GM21367 (cell line): ENCODE measurements around the gene SFPQ.
"Not testable (repeated sequence)": the region's sequence is repeated elsewhere in the genome, so short reads cannot be mapped to it uniquely, and the experiment has no call there.

Experiments
- ATAC-seq: cut with Tn5 transposase; IDR thresholded peaks from one replicate; pipeline ENCODE4 v1.9.1; 2021; ENCODE audit not compliant: unreplicated experiment

Gene SFPQ

DNA sequence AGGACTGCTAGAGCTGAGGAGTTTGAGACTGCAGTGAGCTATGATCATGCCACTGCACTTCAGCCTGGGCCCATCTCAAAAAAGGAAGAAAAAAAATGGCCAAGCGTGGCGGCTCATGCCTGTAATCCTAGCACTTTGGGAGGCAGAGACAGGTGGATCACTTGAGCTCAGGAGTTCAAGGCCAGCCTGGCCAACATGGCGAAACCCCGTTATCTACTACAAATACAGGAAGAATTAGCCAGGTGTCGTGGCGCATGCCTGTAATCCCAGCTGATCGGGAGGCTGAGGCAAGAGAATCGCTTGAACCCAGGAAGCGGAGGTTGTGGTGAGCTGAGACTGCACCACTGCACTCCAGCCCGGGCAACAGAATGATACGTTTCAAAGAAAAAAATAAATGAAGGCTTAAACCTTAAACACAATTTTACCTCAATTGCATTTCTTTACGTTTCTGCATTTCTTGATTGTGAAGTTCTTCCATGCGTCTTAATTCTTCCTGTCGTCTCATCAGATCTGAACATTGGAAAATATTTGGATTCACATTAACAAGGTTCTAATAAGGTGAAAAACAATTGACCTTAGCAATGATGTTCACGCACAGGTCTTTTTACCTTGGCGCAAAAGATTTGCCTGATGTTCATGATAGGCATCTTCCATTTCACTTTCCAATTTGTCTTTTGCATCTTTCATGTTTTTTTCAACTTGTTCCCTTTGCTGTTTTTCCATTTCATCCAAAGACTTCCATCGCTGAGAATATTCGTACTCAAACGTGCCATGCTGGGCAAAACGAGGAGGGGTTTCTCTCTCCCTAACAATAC, 4.2 kb downstream of the SFPQ start:
- ATAC-seq: no peak

DNA sequence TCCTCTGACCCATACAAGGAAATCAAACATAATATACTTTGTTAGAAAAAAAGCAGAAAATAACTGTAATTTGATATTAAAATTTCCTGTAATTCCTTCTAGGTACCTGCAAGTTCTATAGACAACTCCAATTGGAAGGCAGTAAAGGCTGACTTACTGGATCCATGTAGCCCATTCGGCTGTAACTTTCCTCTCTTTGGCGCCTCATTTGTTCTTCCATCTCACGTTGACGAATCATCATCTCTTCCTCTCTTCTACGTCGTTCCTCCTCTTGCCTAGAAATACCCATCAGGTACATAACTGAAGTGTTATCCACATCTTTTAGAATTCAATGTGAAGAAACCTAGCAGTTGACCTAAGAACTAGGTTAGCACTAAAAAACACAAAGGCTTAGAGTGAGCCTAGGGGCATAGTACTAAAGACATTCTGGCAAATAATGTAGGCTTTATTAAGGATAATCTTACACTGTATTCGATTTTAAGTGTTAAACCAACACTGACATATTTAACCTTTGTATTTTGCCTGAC, 5.1 kb downstream of the SFPQ start:
- ATAC-seq: no peak

DNA sequence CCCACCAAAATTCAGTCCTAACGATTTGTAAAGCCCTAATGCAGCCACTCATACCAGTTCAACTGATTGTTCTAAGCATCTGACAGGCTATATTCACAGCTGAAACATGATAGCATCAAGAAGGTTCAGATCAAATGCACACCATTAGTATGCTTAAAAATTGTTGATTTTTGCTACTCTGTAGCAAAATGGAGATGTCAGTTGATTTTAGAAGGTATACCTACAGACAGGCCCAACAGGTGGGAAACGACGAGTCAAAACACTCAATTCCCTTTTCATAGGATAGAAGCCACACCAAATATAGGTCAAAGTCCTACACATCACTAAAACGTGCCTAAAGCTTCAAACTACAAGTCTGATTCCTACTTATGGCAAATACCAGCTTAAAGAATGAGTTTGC, 6.7 kb downstream of the SFPQ start:
- no peak for ATAC-seq

DNA sequence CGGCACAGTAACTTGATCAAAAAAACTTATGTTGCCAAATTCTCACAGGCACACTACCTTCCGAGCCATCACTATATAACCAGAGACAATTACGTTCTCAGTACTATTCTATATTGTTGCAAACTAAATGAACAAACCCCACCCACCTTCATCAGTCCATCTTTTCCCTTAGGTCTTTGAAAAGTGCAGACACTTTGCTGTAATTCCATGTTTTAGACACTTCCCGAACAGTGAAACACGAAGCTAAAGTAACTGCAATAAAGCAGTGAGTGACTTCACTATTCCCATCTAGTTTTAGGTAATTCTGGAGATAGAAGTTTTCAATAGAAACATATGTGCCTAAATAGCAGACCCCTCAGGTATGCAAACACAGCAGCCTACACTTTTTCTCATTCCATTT, 7.7 kb downstream of the SFPQ start:
- no peak for ATAC-seq

DNA sequence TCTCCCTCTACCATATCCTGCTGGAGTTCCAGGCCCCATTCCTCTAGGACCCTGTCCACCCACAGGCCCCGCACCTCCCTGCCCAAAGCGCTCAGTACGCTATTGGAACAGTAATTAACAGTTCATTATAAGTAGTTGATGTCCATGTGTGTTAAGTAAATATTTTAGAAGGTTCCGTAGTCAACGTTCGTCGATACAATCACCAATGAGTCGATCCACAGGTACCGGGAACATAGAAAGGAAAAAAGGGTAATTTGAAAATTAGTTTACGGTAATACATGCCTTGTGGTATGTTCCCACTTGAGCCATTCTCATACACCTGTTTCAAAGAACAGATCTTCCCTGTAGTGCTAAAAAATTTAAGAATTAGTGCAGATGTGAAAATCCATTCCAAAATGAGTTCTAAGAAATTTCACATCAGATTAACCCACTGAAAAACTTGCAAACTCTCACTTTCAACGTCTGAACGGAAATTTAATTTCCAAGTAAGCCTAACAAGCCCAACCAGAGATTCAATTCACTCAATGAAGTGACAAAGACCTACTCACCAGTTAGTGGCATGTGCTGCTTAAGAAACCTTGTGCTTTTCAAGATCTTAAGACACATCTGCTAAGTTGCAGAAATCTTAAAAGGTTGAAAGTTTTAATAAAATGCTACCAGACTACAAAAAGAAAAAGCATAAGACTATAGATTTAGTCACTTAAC, 8.3 kb downstream of the SFPQ start:
- no peak for ATAC-seq

DNA sequence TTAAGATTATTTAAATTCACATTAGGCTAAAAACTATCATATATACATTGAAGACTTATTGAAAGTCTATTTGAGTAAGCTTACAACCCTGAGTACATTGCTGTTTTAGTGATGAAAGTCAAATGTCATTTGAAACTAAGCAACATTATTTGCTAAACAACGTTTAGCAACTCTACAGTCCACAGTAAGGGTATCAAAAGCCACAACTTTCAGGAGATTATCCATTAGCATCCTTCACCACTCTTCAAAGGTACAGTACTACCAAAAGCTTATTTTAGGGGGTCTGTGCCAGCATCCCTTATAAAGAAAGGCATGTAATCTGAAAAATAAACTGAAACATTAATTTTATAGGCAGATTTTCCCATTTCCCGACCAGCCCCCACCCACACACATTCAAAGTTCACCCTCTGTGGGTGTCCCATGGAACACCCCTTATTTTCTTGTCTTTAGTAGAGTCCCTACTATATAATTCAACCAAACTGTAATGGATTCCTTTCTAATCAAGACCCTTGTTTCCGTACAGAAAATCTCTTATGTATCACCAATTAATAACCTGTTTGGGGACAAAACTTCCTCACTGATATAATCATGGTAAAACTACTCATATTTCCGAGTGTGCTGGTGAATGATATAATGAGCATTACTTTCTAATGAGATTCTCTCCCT, 11.0 kb downstream of the SFPQ start:
- ATAC-seq: no peak

DNA sequence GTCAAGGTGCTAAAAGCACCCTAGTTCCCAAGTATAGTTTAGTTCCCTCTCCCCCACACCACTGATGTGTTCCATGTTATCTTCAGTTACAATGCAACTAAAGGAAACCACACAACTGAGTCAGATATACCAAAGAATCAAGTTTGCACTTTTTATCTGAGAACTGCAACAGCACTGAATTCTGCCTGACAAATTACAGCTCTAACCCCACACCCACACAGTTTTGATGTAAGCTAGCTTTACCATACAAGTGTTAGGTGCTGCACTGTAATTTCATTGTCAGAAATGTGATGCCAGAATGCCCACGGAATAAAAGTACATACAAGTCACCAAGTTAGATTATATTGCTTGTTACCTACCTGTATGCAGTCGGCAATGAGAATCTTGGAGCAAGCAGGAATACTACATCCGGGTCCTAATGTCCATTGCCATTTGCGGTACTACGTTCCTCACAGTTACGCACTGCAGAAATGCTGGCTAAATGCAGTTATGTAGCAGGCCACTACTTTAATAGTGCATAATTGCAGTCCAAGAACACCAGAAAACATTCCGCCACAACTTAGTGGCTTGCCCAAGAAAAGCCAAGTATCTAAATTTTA, 12.1 kb downstream of the SFPQ start:
- no peak for ATAC-seq

DNA sequence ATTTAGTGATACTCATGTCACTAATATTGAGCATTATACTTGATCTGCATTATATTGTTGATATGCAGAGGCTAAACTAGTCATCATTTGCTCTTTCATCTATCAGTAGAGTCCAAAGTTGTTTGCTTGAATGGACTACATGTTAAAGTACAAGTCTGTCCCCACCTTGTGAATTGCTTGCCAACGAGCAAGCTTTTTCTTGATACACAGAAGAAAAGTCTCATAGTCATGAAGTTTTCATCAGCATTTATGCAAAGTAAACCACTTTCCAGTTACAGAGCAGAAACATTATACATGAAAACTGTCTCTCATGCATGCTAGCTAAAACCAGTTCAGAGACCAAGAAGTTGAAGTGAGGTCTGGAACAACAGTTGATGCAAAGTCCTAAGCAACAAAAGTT, 13.0 kb downstream of the SFPQ start:
- ATAC-seq: no peak

DNA sequence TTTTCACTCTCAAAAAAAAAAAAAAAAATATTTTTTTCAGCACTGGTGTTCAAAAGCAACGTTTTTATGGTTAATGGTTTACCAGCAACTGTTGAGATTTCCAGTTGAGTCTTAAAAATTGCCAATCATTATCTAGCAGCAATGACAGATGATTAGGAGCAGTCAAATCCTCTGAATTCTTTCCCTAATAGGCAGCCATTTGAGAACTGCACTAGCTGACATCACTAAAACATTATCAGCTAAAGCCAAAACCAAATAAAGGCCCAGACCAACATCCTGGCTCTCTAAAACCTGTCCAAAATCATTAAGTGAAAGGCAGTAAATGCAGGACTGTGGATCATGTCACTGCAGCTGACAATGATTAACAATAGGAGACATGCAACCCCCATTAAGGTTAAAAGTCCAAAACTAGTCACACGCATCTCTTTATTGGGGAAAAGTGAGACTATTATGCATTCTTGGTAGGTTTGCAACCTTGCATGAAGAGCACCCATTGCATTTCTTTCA, 14.0 kb downstream of the SFPQ start:
- ATAC-seq: no peak

DNA sequence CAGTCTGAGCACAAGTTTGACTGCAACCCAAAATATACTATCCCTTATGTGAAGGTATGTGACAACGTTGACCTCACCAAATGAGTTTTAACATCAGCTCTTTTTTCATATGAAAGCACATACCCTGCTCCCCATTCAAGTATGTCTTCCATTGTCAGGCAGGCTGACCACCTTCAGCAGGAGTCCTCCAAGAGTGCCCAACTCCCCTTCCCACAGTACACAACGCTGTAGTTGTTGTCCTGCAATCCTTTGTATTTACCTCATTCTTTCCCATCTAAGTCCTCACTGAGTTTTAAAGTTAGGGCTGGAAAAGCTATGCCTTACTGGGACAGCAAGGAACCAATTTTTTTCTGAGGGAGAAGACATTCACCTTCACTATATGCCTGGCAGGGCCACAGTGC, 14.7 kb downstream of the SFPQ start:
- no peak for ATAC-seq

DNA sequence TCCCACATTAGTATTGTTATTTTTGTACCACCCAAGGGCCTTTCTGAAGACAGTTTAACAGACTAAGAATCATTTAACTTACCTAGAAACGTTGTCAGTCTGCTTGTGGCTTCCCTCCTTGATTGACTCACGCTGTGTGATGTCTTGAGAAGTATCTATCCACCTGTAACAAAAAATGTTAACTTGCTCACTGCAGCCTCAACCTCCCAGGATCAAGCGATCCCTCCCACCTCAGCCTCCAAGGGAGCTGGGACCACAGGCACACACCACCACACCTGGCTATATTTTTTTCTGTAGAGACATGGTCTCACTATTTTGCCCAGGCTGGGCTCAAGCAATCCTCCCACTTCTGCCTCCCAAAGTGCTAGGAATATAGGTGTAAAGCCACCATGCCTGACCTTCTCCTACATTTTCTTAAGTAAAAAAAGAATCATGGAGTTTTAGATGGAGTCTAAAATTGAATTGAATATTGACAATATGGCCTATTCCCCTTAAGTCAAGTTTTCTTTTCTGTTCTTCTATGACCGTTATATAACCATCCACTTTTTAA, 15.6 kb downstream of the SFPQ start:
- no peak for ATAC-seq

DNA sequence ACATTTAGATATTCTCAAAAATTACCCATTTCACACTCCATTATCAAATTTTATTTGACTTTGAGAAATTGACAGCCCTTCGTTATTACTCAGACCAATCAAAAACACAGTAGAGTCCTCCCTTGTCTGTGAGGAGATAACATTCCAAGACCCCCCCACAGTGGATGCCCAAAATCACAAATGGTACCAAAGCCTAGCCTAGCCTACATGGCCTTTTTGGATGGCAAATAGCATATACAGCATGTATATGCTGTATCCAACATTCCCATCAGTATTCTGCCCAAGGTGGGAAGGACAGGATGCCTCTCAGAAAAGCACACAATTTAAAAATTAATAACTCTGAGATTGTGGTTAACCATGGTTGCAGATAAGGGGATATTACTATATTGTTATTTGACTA, 17.3 kb downstream of the SFPQ start:
- no peak for ATAC-seq

DNA sequence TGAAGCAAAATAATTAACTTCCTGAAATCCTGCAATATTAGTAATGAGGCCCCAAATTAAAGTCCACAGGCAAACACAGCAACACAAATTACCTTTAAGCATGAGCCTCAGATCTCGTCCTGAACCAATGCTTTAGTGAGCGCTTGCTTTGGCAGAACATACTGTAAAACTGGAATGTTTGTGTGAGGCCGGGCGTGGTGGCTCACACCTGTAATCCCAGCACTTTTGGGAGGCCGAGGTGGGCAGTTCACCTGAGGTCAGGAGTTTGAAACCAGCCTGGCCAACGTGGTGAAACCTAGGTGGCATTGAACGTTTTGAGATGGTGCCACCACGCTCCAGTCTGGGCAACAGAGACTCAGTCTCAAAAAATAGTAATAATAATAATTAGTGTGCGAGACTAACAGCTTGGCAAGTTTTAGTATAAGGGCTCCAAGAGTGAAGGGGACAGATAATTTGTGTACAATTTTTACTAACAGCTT, 17.8 kb downstream of the SFPQ start:
- no peak for ATAC-seq

DNA sequence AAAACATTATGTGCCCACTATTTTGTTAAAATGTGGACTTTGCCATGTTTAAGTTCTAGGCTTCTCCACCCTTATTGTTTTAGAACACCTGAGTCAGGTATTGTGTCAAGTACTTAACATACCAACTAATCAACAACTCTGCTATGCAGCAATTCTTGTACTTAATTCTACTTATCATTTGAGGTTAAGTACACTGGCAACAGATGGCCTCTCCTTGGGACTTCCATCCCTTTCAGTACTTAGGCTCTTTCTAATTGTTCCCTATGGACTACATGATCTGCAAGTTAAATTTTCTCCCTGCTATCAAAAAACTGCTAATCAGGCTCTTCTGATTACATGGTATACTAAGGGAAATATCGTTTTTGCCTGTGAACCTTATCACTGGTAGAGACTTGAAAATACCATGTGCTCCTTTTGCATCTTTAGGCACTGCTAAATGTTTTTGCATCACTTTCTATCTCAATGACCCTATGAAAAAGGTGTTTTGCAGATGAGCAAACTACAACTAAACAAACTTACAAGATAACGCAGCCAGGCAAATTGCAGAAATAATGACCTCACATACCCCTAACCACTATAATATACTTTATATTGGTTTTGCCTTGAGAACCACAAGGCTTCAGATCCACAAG, 18.9 kb downstream of the SFPQ start:
- ATAC-seq: no peak

DNA sequence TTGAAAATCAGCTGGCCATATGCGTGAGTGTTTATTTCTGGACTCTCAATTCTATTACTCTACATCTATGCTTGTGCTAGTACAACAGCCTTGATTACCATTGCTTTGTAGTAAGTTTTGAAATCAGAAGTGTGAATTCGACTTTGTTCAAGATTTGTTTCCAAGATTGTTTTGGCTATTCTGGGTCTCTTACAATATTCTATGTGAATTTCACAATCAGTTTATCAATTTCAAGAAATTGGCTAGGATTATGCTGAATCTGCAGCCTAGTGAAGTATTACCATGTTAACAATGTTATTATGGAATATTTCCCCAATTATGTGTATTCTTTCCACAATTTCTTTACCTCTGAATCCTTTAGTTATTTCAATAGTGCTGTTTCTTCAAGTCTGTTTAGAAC, 19.5 kb downstream of the SFPQ start:
- no peak for ATAC-seq

DNA sequence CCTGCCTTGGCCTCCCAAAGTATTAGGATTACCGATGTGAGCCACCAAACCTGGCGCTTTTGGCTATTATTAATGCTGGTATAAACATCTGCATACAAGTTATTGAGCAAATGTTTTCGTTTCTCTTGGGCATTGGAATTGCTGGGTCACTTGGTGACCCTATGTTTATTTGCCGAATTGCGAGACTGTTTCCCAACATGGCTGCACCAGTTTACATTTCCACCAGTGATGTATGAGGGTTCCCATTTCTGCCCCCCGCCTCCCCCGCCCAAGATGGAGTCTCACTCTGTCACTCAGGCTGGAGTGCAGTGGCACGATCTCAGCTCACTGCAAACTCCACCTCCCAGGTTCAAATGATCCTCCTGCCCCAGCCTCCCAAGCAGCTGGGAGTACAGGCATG, 20.9 kb downstream of the SFPQ start:
- ATAC-seq: no peak

DNA sequence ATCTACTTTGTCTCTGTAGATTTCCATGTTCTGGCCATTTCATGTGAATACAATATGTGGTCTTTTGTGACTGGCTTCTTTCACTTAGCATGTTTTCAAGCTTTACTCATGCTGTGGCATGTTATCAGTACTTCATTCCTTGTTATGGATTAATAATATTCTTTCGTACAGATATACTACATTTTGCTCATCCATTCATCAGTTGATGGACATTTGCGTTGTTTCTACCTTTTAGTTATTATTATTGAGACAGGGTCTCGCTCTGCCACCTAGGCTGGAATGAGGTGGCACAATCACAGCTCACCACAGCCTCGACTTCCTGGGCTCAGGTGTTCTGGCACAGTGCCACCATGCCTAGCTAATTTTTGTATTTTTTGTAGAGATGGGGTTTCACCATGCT, 21.4 kb downstream of the SFPQ start:
- ATAC-seq: no peak

DNA sequence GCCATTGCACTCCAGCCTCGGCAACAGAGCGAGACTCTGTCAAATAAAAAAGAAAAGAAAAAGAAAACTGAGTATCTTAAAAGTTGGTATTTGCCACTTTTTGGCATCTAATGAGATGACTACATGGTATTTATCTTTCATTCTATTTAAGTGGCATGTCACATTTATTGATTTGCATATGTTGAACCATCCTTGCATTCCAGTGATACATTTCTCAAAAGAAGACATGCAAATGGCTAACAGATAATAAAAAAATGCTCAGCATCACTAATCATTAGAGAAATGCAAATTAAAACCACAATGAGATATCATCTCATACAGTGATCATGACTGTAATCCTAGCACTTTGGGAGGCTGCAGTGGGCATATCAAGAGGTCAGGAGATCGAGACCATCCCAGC, 28.1 kb downstream of the SFPQ start:
- ATAC-seq: no peak

DNA sequence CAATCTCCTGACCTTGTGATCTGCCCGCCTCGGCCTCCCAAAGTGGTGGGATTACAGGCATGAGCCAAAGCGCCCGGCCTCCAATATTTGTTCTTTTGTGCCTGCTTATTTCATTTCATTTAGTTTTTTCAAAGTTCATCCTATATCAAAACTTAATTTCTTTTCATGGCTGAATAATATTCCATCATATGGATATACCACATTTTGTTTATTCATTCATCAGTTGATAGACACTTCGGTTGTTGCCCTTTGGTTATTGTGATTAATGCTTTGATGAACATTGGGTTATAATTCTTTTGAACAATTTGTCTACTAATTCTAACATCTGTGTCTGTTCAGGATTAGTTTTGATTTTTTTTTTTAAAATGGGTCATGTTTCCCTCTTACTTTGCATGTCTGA, 41.7 kb downstream of the SFPQ start:
- no peak for ATAC-seq

DNA sequence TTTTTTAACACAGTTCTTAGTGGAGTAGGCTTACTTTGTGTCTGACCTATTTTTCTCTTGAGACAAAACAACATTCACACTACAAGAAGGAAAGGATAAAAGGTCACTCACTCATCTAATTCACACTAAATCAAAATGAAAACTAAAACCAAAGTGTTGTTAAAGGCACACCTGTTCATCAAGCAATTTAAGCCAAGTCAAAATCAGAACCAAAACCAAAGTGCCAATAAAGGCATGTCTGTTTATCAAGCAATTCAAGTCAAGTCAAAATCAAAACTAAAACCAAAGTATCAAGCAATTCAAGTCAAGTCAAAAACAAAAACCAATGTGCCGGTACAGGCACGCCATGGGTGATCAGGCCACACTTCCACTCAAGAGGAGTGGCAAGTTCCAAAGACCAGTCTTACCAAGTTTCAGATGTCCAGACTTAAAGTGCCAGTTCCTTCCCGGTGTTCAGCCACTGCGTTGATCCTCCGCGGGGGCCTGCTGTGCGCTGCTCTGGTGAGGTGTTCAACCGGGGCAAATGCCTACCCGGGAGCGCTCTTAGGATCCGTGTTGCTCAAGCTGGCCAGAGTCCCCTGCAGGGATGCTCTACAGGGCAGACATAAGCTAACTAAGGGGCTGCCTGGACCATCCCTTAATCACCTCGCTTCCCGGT, 46.9 kb downstream of the SFPQ start:
- not testable (repeated sequence) for ATAC-seq
